Activated CD4-positive, alpha-beta T cell treated with anti-CD3 and anti-CD28 coated beads, Interleukin-2, Interleukin-6, amounts not matched to agents 100 ng/mL and 50 ng/mL, durations not matched to agents 16 hours and 8 hours (primary cell): ENCODE measurements around the gene KDM4D.
A peak's percentile ranks its signal among the peaks of the same experiment; 100 is the strongest.

Source experiments
- DNase-seq: peaks from one replicate; pipeline ENCODE4 v3.0.0-alpha.2; 2020

KDM4D gene

DNA sequence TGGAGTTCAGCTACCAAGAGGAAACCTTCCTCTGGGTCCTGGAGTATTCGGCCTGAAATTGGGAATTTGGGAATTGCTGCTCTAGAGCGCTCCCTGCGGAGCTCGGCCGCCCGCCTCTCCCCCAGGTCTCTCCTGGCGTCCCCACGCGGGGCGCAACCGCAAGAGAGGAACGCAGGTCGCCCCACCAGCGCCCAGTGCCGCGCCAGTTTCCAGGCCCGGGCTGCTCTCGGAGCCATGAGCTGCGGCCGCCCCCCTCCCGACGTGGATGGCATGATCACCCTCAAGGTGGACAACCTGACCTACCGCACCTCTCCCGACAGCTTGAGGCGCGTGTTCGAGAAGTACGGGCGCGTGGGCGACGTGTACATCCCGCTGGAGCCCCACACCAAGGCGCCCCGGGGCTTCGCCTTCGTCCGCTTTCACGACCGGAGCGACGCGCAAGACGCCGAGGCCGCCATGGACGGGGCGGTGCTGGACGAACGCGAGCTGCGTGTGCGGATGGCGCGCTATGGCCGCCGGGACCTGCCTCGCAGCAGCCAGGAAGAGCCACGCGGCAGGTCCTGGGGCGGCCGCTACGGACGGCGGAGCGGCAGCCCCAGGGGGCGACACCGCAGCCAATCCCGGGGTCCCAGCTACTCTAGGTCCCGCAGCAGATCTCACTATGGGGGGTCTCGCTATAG lies 64.0 kb downstream of the KDM4D start:
- peak; percentile 7 for DNase-seq

DNA sequence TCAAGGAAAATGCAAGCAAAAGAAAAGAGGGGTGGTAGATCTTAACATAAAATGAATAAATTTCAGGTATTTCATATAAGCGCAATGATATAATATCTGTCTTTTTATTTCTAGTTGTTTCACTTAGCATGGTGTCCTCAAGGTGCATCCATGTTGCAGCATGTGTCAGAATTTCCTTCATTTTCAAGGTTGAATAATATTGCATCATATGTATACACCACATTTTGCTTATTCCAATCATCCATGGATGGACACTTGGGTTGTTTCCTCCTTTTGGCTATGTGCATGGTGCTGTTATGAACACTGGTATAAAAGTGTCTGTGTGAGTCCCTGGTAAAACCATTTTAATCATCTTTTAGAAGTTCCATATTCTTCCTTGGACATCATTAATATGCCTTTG lies 68.7 kb downstream of the KDM4D start:
- DNase-seq = no peak

DNA sequence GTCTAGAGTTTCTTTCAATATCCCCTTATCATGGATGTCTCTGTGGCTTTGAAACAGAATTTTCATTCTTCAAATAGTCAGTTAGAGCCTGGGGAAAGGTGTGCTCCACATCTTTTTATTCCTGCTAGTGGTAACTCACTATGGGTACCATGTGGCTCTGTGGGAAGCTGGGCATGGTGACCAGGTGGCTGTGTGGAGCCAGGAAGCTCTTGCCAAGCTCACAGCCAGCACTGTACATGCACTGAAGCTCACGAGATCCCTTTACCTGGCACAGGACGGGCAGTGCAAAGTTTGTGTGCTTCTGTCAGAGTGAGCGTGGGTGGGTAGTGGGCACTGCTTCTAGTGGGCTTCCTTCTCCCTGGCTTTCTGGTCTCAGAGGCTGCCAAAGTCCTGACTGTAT lies 69.4 kb downstream of the KDM4D start:
- no peak for DNase-seq

DNA sequence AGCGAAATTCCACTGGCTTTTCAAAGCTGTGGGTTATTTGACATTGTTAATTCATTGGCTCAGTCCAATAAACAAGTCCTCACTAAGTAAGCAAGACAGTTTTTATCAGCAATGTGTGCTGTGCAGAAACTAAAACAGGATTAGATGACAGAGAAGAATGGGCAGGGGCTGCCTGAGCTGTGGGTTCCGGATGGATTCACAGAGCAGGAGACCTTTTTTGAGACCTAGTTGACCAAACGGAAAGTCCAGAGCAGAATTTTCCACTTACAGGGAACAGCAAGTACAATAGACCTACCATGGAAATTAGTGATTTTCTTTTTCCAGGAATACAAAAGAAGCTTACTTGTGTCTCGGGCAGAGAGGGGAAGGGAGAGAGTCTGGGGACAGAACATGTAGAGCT lies 70.5 kb downstream of the KDM4D start:
- no peak for DNase-seq

DNA sequence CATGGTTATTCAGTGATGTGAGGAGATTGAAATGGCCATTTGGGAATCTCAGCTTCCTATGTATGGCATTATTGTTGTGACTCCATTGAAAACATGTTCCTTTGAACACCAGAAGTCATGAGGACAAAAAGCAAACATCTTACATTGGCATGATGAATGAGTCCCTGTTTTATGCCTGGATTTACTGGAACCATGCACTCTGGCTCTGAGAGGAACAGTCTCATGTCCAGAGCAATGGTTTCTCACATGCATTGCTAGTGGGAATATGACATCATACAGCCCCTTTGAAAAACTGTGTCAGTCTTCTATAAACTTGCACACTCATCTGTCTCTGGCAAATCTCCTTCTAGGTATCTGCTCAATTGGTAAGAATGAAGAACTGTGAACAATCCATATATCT lies 72.3 kb downstream of the KDM4D start:
- no peak for DNase-seq
